ENCODE results near the gene DCDC2B.

Gene DCDC2B

GRCh38 chr1:32221581-32221979, 12.7 kb downstream of the DCDC2B start:
- FAIRE-seq (no peak), DNase-seq (ENCODE audit: extremely low spot score, insufficient read length, low read depth) (no peak)

- DNase-seq (ENCODE audit: extremely low spot score, insufficient read length, low read depth): peak; percentile 92
Measured at GRCh38 chr1:32221980-32222755, 13.3 kb downstream of the DCDC2B start, which contains the start of the genes EIF3I and TMEM234. Gene EIF3I, plus strand, starts transcription at chr1:32222407. Its CDS starts 35 bp downstream, at chr1:32222442. Gene TMEM234, minus strand, starts transcription at chr1:32222353. Its CDS starts 31 bp downstream, at chr1:32222322.

GRCh38 chr1:32223683-32224082, 14.8 kb downstream of the DCDC2B start:
- FAIRE-seq (no peak), DNase-seq (ENCODE audit: extremely low spot score, insufficient read length, low read depth) (no peak)

More at GRCh38 chr1:32221980-32222755, 13.3 kb downstream of the DCDC2B start, which contains the start of the genes EIF3I and TMEM234:
- FAIRE-seq: peak; percentile 90

GRCh38 chr1:32224285-32224684, 15.4 kb downstream of the DCDC2B start:
- no peak for DNase-seq (ENCODE audit: extremely low spot score, insufficient read length, low read depth)
- FAIRE-seq: no peak

- DNase-seq (ENCODE audit: extremely low spot score, insufficient read length, low read depth): no peak
- FAIRE-seq: no peak
Measured at GRCh38 chr1:32228771-32229170, 19.9 kb downstream of the DCDC2B start.

- FAIRE-seq: no peak
Measured at GRCh38 chr1:32231843-32232432, 23.0 kb downstream of the DCDC2B start.

GRCh38 chr1:32232558-32233304, 23.8 kb downstream of the DCDC2B start:
- no peak for FAIRE-seq
- DNase-seq (ENCODE audit: extremely low spot score, insufficient read length, low read depth): no peak

More at GRCh38 chr1:32231843-32232432, 23.0 kb downstream of the DCDC2B start:
- no peak for DNase-seq (ENCODE audit: extremely low spot score, insufficient read length, low read depth)

GRCh38 chr1:32234792-32235191, 25.9 kb downstream of the DCDC2B start:
- DNase-seq (ENCODE audit: extremely low spot score, insufficient read length, low read depth): no peak
- FAIRE-seq: no peak

- no peak for FAIRE-seq
- no peak for DNase-seq (ENCODE audit: extremely low spot score, insufficient read length, low read depth)
Measured at GRCh38 chr1:32239337-32239736, 30.4 kb downstream of the DCDC2B start.

- no peak for DNase-seq (ENCODE audit: extremely low spot score, insufficient read length, low read depth)
- FAIRE-seq: no peak
Measured at GRCh38 chr1:32239790-32240139, 30.9 kb downstream of the DCDC2B start.

GRCh38 chr1:32240140-32240951, 31.5 kb downstream of the DCDC2B start:
- FAIRE-seq: peak; percentile 88

GRCh38 chr1:32241001-32241763, 32.3 kb downstream of the DCDC2B start:
- DNase-seq (ENCODE audit: extremely low spot score, insufficient read length, low read depth) (no peak), FAIRE-seq (peak; percentile 63)

More at GRCh38 chr1:32240140-32240951, 31.5 kb downstream of the DCDC2B start:
- no peak for DNase-seq (ENCODE audit: extremely low spot score, insufficient read length, low read depth)

GRCh38 chr1:32242341-32242851, 33.5 kb downstream of the DCDC2B start:
- FAIRE-seq (peak; percentile 69), DNase-seq (ENCODE audit: extremely low spot score, insufficient read length, low read depth) (no peak)

- DNase-seq (ENCODE audit: extremely low spot score, insufficient read length, low read depth) (no peak), FAIRE-seq (no peak)
Measured at GRCh38 chr1:32246888-32247273, 38.0 kb downstream of the DCDC2B start, which contains the start of gene FAM167B. Gene FAM167B, plus strand, starts transcription at chr1:32247222. Its CDS starts 200 bp downstream, at chr1:32247422.

GRCh38 chr1:32247452-32247851, 38.6 kb downstream of the DCDC2B start:
- no peak for FAIRE-seq

GRCh38 chr1:32247983-32248889, 39.3 kb downstream of the DCDC2B start:
- FAIRE-seq (peak; percentile 76), DNase-seq (ENCODE audit: extremely low spot score, insufficient read length, low read depth) (peak; percentile 74)

More at GRCh38 chr1:32247452-32247851, 38.6 kb downstream of the DCDC2B start:
- DNase-seq (ENCODE audit: extremely low spot score, insufficient read length, low read depth): no peak

- peak; percentile 97 for FAIRE-seq
- DNase-seq (ENCODE audit: extremely low spot score, insufficient read length, low read depth): peak; percentile 80
Measured at GRCh38 chr1:32249831-32250525, 41.1 kb downstream of the DCDC2B start.

Data from GM18507 (cell line).